DND-41 (cell line): Measurements from ENCODE around the gene TBXA2R.

ENCODE experiments used
- CTCF ChIP-seq: IDR thresholded peaks from 2 replicates; pipeline ENCODE4 v1.5.1; 2012; ENCODE audit warnings: borderline replicate concordance, low read length, moderate library complexity, mild to moderate bottlenecking; ENCODE audit not compliant: poor library complexity, severe bottlenecking; ENCODE audit errors: extremely low read depth
- EZH2 ChIP-seq: IDR thresholded peaks from 3 replicates; pipeline ENCODE4 v1.6.1; 2012; ENCODE audit warnings: borderline replicate concordance, low read depth, mild to moderate bottlenecking, moderate library complexity, low read length, inconsistent platforms; ENCODE audit not compliant: severe bottlenecking

DNA sequence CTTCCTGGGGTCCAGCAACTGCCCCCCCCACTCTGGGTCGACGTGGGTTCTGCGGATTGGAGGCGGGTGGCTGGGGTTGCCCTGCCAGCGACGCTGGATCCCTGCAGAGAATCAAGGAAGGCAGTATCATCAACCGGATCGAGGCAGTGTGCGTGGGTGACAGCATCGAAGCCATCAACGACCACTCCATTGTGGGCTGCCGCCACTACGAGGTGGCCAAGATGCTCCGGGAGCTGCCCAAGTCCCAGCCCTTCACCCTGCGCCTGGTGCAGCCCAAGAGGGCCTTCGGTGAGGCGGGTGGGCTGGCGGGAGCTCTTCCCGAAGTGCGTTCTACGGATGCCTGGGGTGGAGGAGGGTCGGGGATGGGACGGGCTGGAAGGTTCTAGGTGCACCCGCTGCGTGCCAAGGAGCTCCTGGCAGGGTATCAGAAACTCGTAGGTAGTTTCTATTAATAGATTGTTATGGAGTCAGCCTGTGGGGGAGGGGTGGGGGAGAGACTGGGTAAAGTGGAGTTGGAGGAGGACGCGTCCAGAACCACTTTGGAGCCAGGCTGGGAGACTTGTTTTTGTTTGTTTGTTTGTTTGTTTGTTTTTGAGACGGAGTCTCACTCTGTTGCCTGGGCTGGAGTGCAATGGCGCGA, 19.8 kb downstream of the TBXA2R start:
- TF ChIP-seq CTCF (no peak), EZH2 (no peak)
